H9 (cell line): ENCODE data around the gene KLC1. TPM values are rescaled to one million over a fixed set of nuclear protein-coding genes. Genes with fewer than 3 reads are reported as not detected.

Experiments used
- DNase-seq: peaks from one replicate; pipeline ENCODE4 v3.0.0-alpha.2; 2017
- H2AFZ ChIP-seq: one replicate; pipeline ENCODE4 v1.6.1; 2013; ENCODE audit warnings: mild to moderate bottlenecking, low read length, control low read depth, moderate library complexity
- H2AK5ac ChIP-seq: 2 replicates; pipeline ENCODE4 v1.6.1; 2013; ENCODE audit warnings: low read length, control low read depth, mixed read lengths; ENCODE audit not compliant: insufficient read length
- H2BK120ac ChIP-seq: one replicate; pipeline ENCODE4 v1.6.1; 2013; ENCODE audit warnings: low read depth, mild to moderate bottlenecking, low read length, control low read depth, inconsistent platforms; ENCODE audit not compliant: poor library complexity, severe bottlenecking
- H2BK12ac ChIP-seq: 2 replicates; pipeline ENCODE4 v1.6.1; 2013; ENCODE audit warnings: low read length, control low read depth, mixed read lengths, low read depth; ENCODE audit not compliant: insufficient read length
- H2BK15ac ChIP-seq: 2 replicates; pipeline ENCODE4 v1.6.1; 2013; ENCODE audit warnings: low read depth, low read length, control low read depth
- H2BK20ac ChIP-seq: one replicate; pipeline ENCODE4 v1.6.1; 2013; ENCODE audit warnings: low read depth, mild to moderate bottlenecking, low read length, control low read depth, inconsistent platforms; ENCODE audit not compliant: poor library complexity, severe bottlenecking
- H2BK5ac ChIP-seq: 2 replicates; pipeline ENCODE4 v1.6.1; 2013; ENCODE audit warnings: low read length, control low read depth, mixed read lengths; ENCODE audit not compliant: insufficient read length
- H3K14ac ChIP-seq: 2 replicates; pipeline ENCODE4 v1.6.1; 2013; ENCODE audit warnings: low read length, control low read depth; ENCODE audit not compliant: insufficient read depth
- H3K18ac ChIP-seq: 2 replicates; pipeline ENCODE4 v1.6.1; 2013; ENCODE audit warnings: low read depth, mild to moderate bottlenecking, mixed read lengths, low read length, control low read depth; ENCODE audit not compliant: insufficient read length
- H3K23ac ChIP-seq: 2 replicates; pipeline ENCODE4 v1.6.1; 2013; ENCODE audit warnings: low read length, control low read depth, mixed read lengths, low read depth; ENCODE audit not compliant: insufficient read length
- H3K23me2 ChIP-seq: 2 replicates; pipeline ENCODE4 v1.6.1; 2013; ENCODE audit warnings: low read depth, mild to moderate bottlenecking, mixed read lengths, low read length, control low read depth; ENCODE audit not compliant: insufficient read length, poor library complexity, severe bottlenecking
- H3K27ac ChIP-seq: 2 replicates; pipeline ENCODE4 v1.5.1; 2013; ENCODE audit warnings: low read length, control low read depth, mixed read lengths, low read depth; ENCODE audit not compliant: insufficient read length
- H3K27me3 ChIP-seq: 2 replicates; pipeline ENCODE4 v1.6.1; 2013; ENCODE audit warnings: low read length, control low read depth, inconsistent platforms; ENCODE audit not compliant: insufficient read depth
- H3K4ac ChIP-seq: 2 replicates; pipeline ENCODE4 v1.6.1; 2013; ENCODE audit warnings: low read depth, mild to moderate bottlenecking, control low read depth, inconsistent platforms, low read length, moderate library complexity
- H3K4me1 ChIP-seq: 2 replicates; pipeline ENCODE4 v1.6.1; 2013; ENCODE audit warnings: low read length, control low read depth, inconsistent platforms; ENCODE audit not compliant: insufficient read depth
- H3K4me2 ChIP-seq: 2 replicates; pipeline ENCODE4 v1.6.1; 2013; ENCODE audit warnings: low read length, control low read depth, mixed read lengths; ENCODE audit not compliant: insufficient read length, insufficient read depth
- H3K56ac ChIP-seq: 2 replicates; pipeline ENCODE4 v1.6.1; 2013; ENCODE audit warnings: low read depth, mild to moderate bottlenecking, mixed read lengths, low read length, control low read depth; ENCODE audit not compliant: insufficient read length
- H3K79me1 ChIP-seq: 2 replicates; pipeline ENCODE4 v1.6.1; 2013; ENCODE audit warnings: low read depth, mild to moderate bottlenecking, moderate library complexity, low read length, control low read depth, inconsistent platforms; ENCODE audit not compliant: insufficient read depth, poor library complexity, severe bottlenecking
- H3K79me2 ChIP-seq: 2 replicates; pipeline ENCODE4 v1.6.1; 2013; ENCODE audit warnings: low read length, control low read depth, inconsistent platforms; ENCODE audit not compliant: insufficient read depth
- H3K9ac ChIP-seq: 2 replicates; pipeline ENCODE4 v1.6.1; 2013; ENCODE audit warnings: low read length, control low read depth, mixed read lengths; ENCODE audit not compliant: insufficient read length; ENCODE audit errors: extremely low read depth
- H3K9me3 ChIP-seq: one replicate; pipeline ENCODE4 v1.6.1; 2013; ENCODE audit warnings: low read depth, low read length, inconsistent platforms; ENCODE audit not compliant: control insufficient read depth
- H3T11ph ChIP-seq: one replicate; pipeline ENCODE4 v1.6.1; 2013; ENCODE audit warnings: mild to moderate bottlenecking, low read length, control low read depth, inconsistent platforms
- H4K20me1 ChIP-seq: one replicate; pipeline ENCODE4 v1.6.1; 2013; ENCODE audit not compliant: control insufficient read depth, insufficient read length, insufficient read depth
- H4K5ac ChIP-seq: 2 replicates; pipeline ENCODE4 v1.6.1; 2013; ENCODE audit warnings: low read depth, mild to moderate bottlenecking, mixed read lengths, low read length, control low read depth; ENCODE audit not compliant: insufficient read length
- H4K8ac ChIP-seq: replicated peaks from 2 replicates; pipeline ENCODE4 v1.6.1; 2013; ENCODE audit warnings: low read length, control low read depth, mixed read lengths, low read depth; ENCODE audit not compliant: insufficient read length
- H4K91ac ChIP-seq: 2 replicates; pipeline ENCODE4 v1.6.1; 2013; ENCODE audit warnings: low read depth, mild to moderate bottlenecking, moderate library complexity, mixed read lengths, low read length, control low read depth; ENCODE audit not compliant: insufficient read length
- H3K27ac Mint-ChIP-seq, 3 experiments: 2 replicates in 2 of 3; 3 replicates in 1 of 3; pipeline ENCODE4 v1.8.0; 2020 to 2021; ENCODE audit warnings: mixed read lengths in 3 of 3, mild to moderate bottlenecking in 1 of 3, moderate library complexity in 1 of 3
- H3K27me3 Mint-ChIP-seq: 2 replicates; pipeline ENCODE4 v1.8.0; 2021; ENCODE audit warnings: low read depth, mild to moderate bottlenecking, moderate library complexity, mixed read lengths
- H3K36me3 Mint-ChIP-seq, 3 experiments: 2 replicates in 2 of 3; 3 replicates in 1 of 3; pipeline ENCODE4 v1.8.0; 2020 to 2021; ENCODE audit warnings: low read depth in 3 of 3, mixed read lengths in 3 of 3; ENCODE audit not compliant: insufficient read depth in 1 of 3
- H3K4me1 Mint-ChIP-seq, 2 experiments: 2 replicates each; pipeline ENCODE4 v1.8.0; 2020; ENCODE audit warnings: mixed read lengths in 2 of 2
- H3K4me3 Mint-ChIP-seq, 2 experiments: 2 replicates in 1 of 2; 3 replicates in 1 of 2; pipeline ENCODE4 v1.8.0; 2020 to 2021; ENCODE audit warnings: mild to moderate bottlenecking in 2 of 2, mixed read lengths in 2 of 2, moderate library complexity in 1 of 2
- H3K9me3 Mint-ChIP-seq, 2 experiments: 2 replicates in 1 of 2; 3 replicates in 1 of 2; pipeline ENCODE4 v1.8.0; 2020; ENCODE audit warnings: mild to moderate bottlenecking in 2 of 2, mixed read lengths in 2 of 2, moderate library complexity in 1 of 2
- WGBS: extraction: QIAGEN DNeasy Blood & Tissue Kit; methylation state at CpG from one replicate; pipeline ENCODE4 v1.1.7; 2013; ENCODE audit warnings: missing lambda C conversion rate, low lambda C conversion rate, mixed read lengths; ENCODE audit not compliant: insufficient read length; ENCODE audit errors: extremely low coverage; 5-methylcytosine and 5-hydroxymethylcytosine counted together
- total RNA-seq: library from RNA; stranded (reverse); gene quantifications from 2 replicates; pipeline ENCODE4 v1.2.1, GENCODE V29; 2021
- TF ChIP-seq, protein P1 (sequence below): fragments of 200-600 bp; sonication (generic); conservative IDR thresholded peaks from 3 replicates; pipeline ENCODE4 v1.8.0; 2021; ENCODE audit warnings: antibody characterized with exemption, mild to moderate bottlenecking

The KLC1 gene
- total RNA-seq, 1 experiment from 2014 or later: 143 TPM

GRCh38 chr14:103735022-103735421, 106.0 kb downstream of the KLC1 start:
- Histone ChIP-seq H3K14ac (no peak overlapping the region), H3K9me3 (no peaks in the 10 kb centered on the region), H4K5ac (no peak overlapping the region), H3K27ac (no peak overlapping the region), H3K4me2 (no peak overlapping the region), H4K20me1 (peaks cover 3% of the 10 kb centered on the region), H2AFZ (no peak overlapping the region), H3K27me3 (no peaks in the 10 kb centered on the region), H3K4ac (no peak overlapping the region), H2BK20ac (no peak overlapping the region), H3T11ph (no peak overlapping the region), H3K4me1 (no peaks in the 10 kb centered on the region; the same call in 1 of the 2 replicates), H3K23ac (no peak overlapping the region), H2BK120ac (no peak overlapping the region), H3K79me2 (no peaks in the 10 kb centered on the region), H4K8ac (no peak overlapping the region), H3K9ac (no peak overlapping the region), H3K18ac (no peak overlapping the region), H2AK5ac (no peak overlapping the region), H2BK12ac (no peak overlapping the region), H3K79me1 (no peaks in the 10 kb centered on the region), H4K91ac (no peak overlapping the region), H2BK5ac (no peak overlapping the region), H3K56ac (no peak overlapping the region), H3K23me2 (no peaks in the 10 kb centered on the region), H2BK15ac (no peak overlapping the region)
- peaks cover 7 to 11% of the 10 kb centered on the region in 2 experiments for H3K4me1 Mint-ChIP-seq
- no peaks in the 10 kb centered on the region for H3K9me3 Mint-ChIP-seq
- no peak for DNase-seq
- H3K36me3 Mint-ChIP-seq: peaks cover 3 to 39% (median 29%) of the 10 kb centered on the region in 3 experiments
- no CpG with 5 or more reads among the region's 12 CpGs for WGBS
- TF ChIP-seq, protein P1, sequence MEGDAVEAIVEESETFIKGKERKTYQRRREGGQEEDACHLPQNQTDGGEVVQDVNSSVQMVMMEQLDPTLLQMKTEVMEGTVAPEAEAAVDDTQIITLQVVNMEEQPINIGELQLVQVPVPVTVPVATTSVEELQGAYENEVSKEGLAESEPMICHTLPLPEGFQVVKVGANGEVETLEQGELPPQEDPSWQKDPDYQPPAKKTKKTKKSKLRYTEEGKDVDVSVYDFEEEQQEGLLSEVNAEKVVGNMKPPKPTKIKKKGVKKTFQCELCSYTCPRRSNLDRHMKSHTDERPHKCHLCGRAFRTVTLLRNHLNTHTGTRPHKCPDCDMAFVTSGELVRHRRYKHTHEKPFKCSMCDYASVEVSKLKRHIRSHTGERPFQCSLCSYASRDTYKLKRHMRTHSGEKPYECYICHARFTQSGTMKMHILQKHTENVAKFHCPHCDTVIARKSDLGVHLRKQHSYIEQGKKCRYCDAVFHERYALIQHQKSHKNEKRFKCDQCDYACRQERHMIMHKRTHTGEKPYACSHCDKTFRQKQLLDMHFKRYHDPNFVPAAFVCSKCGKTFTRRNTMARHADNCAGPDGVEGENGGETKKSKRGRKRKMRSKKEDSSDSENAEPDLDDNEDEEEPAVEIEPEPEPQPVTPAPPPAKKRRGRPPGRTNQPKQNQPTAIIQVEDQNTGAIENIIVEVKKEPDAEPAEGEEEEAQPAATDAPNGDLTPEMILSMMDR: no peak
- peak overlapping the region; percentile 38 to 74 (median 64); a peak in 3 of 7 replicates for H3K27ac Mint-ChIP-seq
- no peaks in the 10 kb centered on the region for H3K27me3 Mint-ChIP-seq
- H3K4me3 Mint-ChIP-seq: no peak overlapping the region
